Neural progenitor cell (in vitro differentiated cells): ENCODE results near the gene CD48. TPM values are rescaled to one million over a fixed set of nuclear protein-coding genes. Genes with fewer than 3 reads are reported as not detected.

Experiments used
- DNase-seq: peaks from one replicate; pipeline ENCODE4 v3.0.0-alpha.2; 2016; ENCODE audit warnings: low spot score
- H2AFZ ChIP-seq: fragments of 200-600 bp; sonication (generic); replicated peaks from 2 replicates; pipeline ENCODE4 v1.6.1; 2016; ENCODE audit warnings: antibody characterized with exemption
- H3F3A ChIP-seq: fragments of 200-600 bp; sonication (generic); 2 replicates; pipeline ENCODE4 v1.6.1; 2016; ENCODE audit warnings: antibody characterized with exemption, low read depth
- H3K27ac ChIP-seq: fragments of 200-600 bp; sonication (generic); 2 replicates; pipeline ENCODE4 v1.5.1; 2016; ENCODE audit warnings: mild to moderate bottlenecking
- H3K27me3 ChIP-seq: fragments of 200-600 bp; sonication (generic); 2 replicates; pipeline ENCODE4 v1.6.1; 2016; ENCODE audit warnings: mild to moderate bottlenecking, moderate library complexity
- H3K36me3 ChIP-seq: fragments of 200-600 bp; sonication (generic); 2 replicates; pipeline ENCODE4 v1.5.1; 2016
- H3K4me1 ChIP-seq: fragments of 200-600 bp; sonication (generic); 2 replicates; pipeline ENCODE4 v1.6.1; 2016; ENCODE audit warnings: mixed run types
- H3K4me2 ChIP-seq: fragments of 200-600 bp; sonication (generic); 2 replicates; pipeline ENCODE4 v1.6.1; 2016
- H3K4me3 ChIP-seq: fragments of 200-600 bp; sonication (generic); 2 replicates; pipeline ENCODE4 v1.5.1; 2016
- H3K79me2 ChIP-seq: fragments of 200-600 bp; sonication (generic); 2 replicates; pipeline ENCODE4 v1.6.1; 2016; ENCODE audit warnings: low read depth
- H3K9ac ChIP-seq: fragments of 200-600 bp; sonication (generic); 2 replicates; pipeline ENCODE4 v1.6.1; 2016
- H3K9me3 ChIP-seq: fragments of 200-600 bp; sonication (generic); 2 replicates; pipeline ENCODE4 v1.5.1; 2016; ENCODE audit warnings: low read depth
- H4K20me1 ChIP-seq: fragments of 200-600 bp; sonication (generic); 2 replicates; pipeline ENCODE4 v1.6.1; 2016; ENCODE audit warnings: low read depth
- H3K27ac Mint-ChIP-seq: 3 replicates; pipeline ENCODE4 v1.8.0; 2021; ENCODE audit warnings: mixed read lengths
- H3K27me3 Mint-ChIP-seq: 2 replicates; pipeline ENCODE4 v1.8.0; 2022; ENCODE audit warnings: low read depth, mild to moderate bottlenecking, inconsistent platforms, moderate library complexity, mixed read lengths; ENCODE audit not compliant: insufficient read depth
- H3K36me3 Mint-ChIP-seq: 3 replicates; pipeline ENCODE4 v1.8.0; 2021; ENCODE audit warnings: mixed read lengths
- H3K4me1 Mint-ChIP-seq: 3 replicates; pipeline ENCODE4 v1.8.0; 2021; ENCODE audit warnings: mixed read lengths
- H3K4me3 Mint-ChIP-seq: 3 replicates; pipeline ENCODE4 v1.8.0; 2021; ENCODE audit warnings: mild to moderate bottlenecking, moderate library complexity, mixed read lengths
- H3K9me3 Mint-ChIP-seq: 3 replicates; pipeline ENCODE4 v1.8.0; 2020; ENCODE audit warnings: mixed read lengths
- CTCF ChIP-seq: fragments of 200-600 bp; sonication (generic); IDR thresholded peaks from 2 replicates; pipeline ENCODE4 v1.5.1; 2017; ENCODE audit warnings: antibody characterized with exemption, mild to moderate bottlenecking
- EZH2 ChIP-seq: fragments of 200-600 bp; sonication (generic); IDR thresholded peaks from 2 replicates; pipeline ENCODE4 v1.6.1; 2017; ENCODE audit warnings: antibody characterized with exemption, mild to moderate bottlenecking, moderate library complexity
- EZH2phosphoT487 ChIP-seq: fragments of 200-600 bp; sonication (generic); IDR thresholded peaks from 2 replicates; pipeline ENCODE4 v1.6.1; 2017; ENCODE audit warnings: antibody characterized with exemption
- total RNA-seq: library from RNA; depleted of rRNA; stranded (reverse); fragments of >200 nt; gene quantifications from 2 replicates; pipeline ENCODE4 v1.2.3, GENCODE V29; 2015; ENCODE audit warnings: low replicate concordance

CD48 gene
- total RNA-seq, 1 donor from 2014 or later: not detected

- Histone ChIP-seq H3K4me2 (no peak overlapping the region), H2AFZ (no peak overlapping the region), H3K36me3 (no peaks in the 10 kb centered on the region)
Measured at GRCh38 chr1:160647329-160647720, 64.3 kb downstream of the CD48 start.

GRCh38 chr1:160646711-160647328 lies 64.8 kb downstream of the CD48 start, which contains the start of gene SLAMF1:
Gene SLAMF1, minus strand, starts transcription at chr1:160647044. Its CDS starts 99 bp downstream, at chr1:160646945.
- H3K27ac Mint-ChIP-seq: no peak within 1 kb of the TSS
- Histone ChIP-seq H3K27me3 (no peaks in the 10 kb centered on the region), H3K27ac (no peak within 1 kb of the TSS), H3K79me2 (no peaks in the 10 kb centered on the region), H2AFZ (no peak within 1 kb of the TSS), H3K9me3 (no peaks in the 10 kb centered on the region), H3K4me1 (no peaks in the 10 kb centered on the region), H3K36me3 (no peaks in the 10 kb centered on the region), H3K4me2 (no peak within 1 kb of the TSS), H3K9ac (no peak within 1 kb of the TSS), H3F3A (no peaks in the 10 kb centered on the region), H4K20me1 (no peaks in the 10 kb centered on the region), H3K4me3 (no peak within 1 kb of the TSS)
- no peak for DNase-seq
- no peaks in the 10 kb centered on the region for H3K36me3 Mint-ChIP-seq
- H3K27me3 Mint-ChIP-seq: peaks cover 4% of the 10 kb centered on the region
- H3K4me1 Mint-ChIP-seq: peaks cover 4% of the 10 kb centered on the region
- no peaks in the 10 kb centered on the region for H3K9me3 Mint-ChIP-seq
- no peak within 1 kb of the TSS for H3K4me3 Mint-ChIP-seq
- TF ChIP-seq CTCF (no peak), EZH2 (no peak), EZH2phosphoT487 (no peak)

More at GRCh38 chr1:160647329-160647720, 64.3 kb downstream of the CD48 start:
- H3K36me3 Mint-ChIP-seq: no peaks in the 10 kb centered on the region
- no peak overlapping the region for H3K27ac Mint-ChIP-seq
- no peak overlapping the region for H3K9ac ChIP-seq
- H3K4me3 Mint-ChIP-seq: no peak overlapping the region
- H3K27me3 Mint-ChIP-seq: peaks cover 4% of the 10 kb centered on the region
- no peak overlapping the region for H3K4me3 ChIP-seq
- H3F3A ChIP-seq: no peaks in the 10 kb centered on the region
- no peak overlapping the region for H3K27ac ChIP-seq
- H3K27me3 ChIP-seq: no peaks in the 10 kb centered on the region
- H3K79me2 ChIP-seq: no peaks in the 10 kb centered on the region
- peaks cover 9% of the 10 kb centered on the region for H3K4me1 Mint-ChIP-seq
- no peaks in the 10 kb centered on the region for H3K9me3 ChIP-seq
- TF ChIP-seq EZH2phosphoT487 (no peak), CTCF (no peak), EZH2 (no peak)
- H3K4me1 ChIP-seq: peaks cover 2% of the 10 kb centered on the region
- no peaks in the 10 kb centered on the region for H3K9me3 Mint-ChIP-seq
- no peaks in the 10 kb centered on the region for H4K20me1 ChIP-seq
- no peak for DNase-seq

GRCh38 chr1:160646180-160646579 lies 65.4 kb downstream of the CD48 start:
- no peak overlapping the region for H3K27ac Mint-ChIP-seq
- peaks cover 4% of the 10 kb centered on the region for H3K27me3 Mint-ChIP-seq
- H3K9ac ChIP-seq: no peak overlapping the region

More at GRCh38 chr1:160646180-160646579, 65.4 kb downstream of the CD48 start:
- Histone ChIP-seq H3K36me3 (no peaks in the 10 kb centered on the region), H3K27me3 (no peaks in the 10 kb centered on the region), H3K27ac (no peak overlapping the region), H2AFZ (no peak overlapping the region), H3K4me2 (no peak overlapping the region), H3K9me3 (no peaks in the 10 kb centered on the region), H3K4me3 (no peak overlapping the region), H4K20me1 (no peaks in the 10 kb centered on the region), H3K4me1 (no peaks in the 10 kb centered on the region), H3K79me2 (no peaks in the 10 kb centered on the region), H3F3A (no peaks in the 10 kb centered on the region)
- no peak for TF ChIP-seq CTCF
- TF ChIP-seq EZH2: no peak
- TF ChIP-seq EZH2phosphoT487: no peak
- no peak for DNase-seq
- no peaks in the 10 kb centered on the region for H3K4me1 Mint-ChIP-seq
- no peaks in the 10 kb centered on the region for H3K36me3 Mint-ChIP-seq
- H3K9me3 Mint-ChIP-seq: no peaks in the 10 kb centered on the region
- no peak overlapping the region for H3K4me3 Mint-ChIP-seq
